NOMO-1 (cell line): Measurements from ENCODE around the gene TMLHE.
"Not testable (repeated sequence)": the region's sequence is repeated elsewhere in the genome, so short reads cannot be mapped to it uniquely, and the experiment has no call there.

Source experiments
- DNase-seq, 2 experiments: peaks; one replicate each; lab custom pipeline; 2025; ENCODE audit not compliant: unreplicated experiment in 2 of 2; lab: John Stamatoyannopoulos, UW

Gene TMLHE

GRCh38 chrX:155505296-155505695 is 107.5 kb downstream of the TMLHE start:
- DNase-seq = no peak

- not testable (repeated sequence) for DNase-seq
Measured at GRCh38 chrX:155495134-155495533, 117.6 kb downstream of the TMLHE start.

GRCh38 chrX:155491421-155491820 is 121.3 kb downstream of the TMLHE start:
- not testable (repeated sequence) for DNase-seq

GRCh38 chrX:155477136-155477535 is 135.6 kb downstream of the TMLHE start:
- not testable (repeated sequence) for DNase-seq

GRCh38 chrX:155466269-155466938 is 146.3 kb downstream of the TMLHE start:
- not testable (repeated sequence) for DNase-seq

GRCh38 chrX:155460501-155460900 is 152.3 kb downstream of the TMLHE start:
- not testable (repeated sequence) for DNase-seq

GRCh38 chrX:155458471-155458870 is 154.3 kb downstream of the TMLHE start, which contains the start of gene F8A3:
Gene F8A3 (minus strand): TSS chrX:155458620. CDS start chrX:155458600, 20 bp downstream.
- DNase-seq = not testable (repeated sequence)

- DNase-seq = not testable (repeated sequence)
Measured at GRCh38 chrX:155457761-155458447, 154.8 kb downstream of the TMLHE start.

GRCh38 chrX:155441097-155441496 is 171.7 kb downstream of the TMLHE start:
- no peak for DNase-seq
